ENCODE results near the gene PTPN23.
A peak's percentile ranks its signal among the peaks of the same experiment; 100 is the strongest.

The PTPN23 gene

DNA sequence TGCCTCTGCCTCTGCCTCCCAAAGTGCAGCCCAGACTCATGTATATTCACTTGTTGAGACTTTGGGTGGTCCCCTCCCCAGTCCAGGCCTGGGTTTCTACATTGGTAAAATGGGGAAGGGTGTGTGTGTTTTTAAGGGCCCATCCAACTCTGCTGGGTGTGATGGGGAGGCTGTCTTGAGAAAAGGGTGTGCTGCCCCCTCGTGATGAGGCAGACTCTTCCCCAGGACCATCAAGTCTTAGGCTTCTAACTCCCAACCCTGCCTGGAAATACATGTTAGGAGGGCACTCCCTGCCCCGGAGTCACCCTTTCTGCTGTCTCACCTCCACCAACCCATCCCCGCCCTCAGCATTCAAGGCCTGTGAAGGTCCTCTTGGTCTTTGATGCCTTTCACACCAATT is 4.4 kb upstream of the PTPN23 start:
- no peak for DNase-seq

GRCh38 chr3:47377186-47377585 is 3.6 kb upstream of the PTPN23 start:
- no peak for DNase-seq

DNA sequence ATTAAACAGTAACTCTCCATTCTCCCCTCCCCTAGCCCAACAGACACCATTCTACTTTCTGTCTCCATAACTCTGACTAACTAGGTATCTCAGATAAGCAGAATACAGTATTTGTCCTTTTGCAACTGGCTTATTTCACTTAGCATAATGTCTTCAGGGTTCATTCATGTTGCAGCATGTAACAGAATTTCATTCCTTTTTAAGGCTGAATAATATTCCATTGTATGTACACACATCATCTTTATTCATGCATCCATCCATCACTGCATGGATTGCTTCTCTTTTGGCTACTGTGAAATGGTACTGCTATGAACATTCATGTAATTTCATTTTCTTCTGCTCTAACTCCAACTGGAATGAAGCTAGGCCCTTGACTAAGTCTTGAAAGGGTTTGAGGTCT is 2.0 kb upstream of the PTPN23 start:
- DNase-seq, result no peak

- no peak for DNase-seq
Observed at GRCh38 chr3:47379411-47379899, 1.4 kb upstream of the PTPN23 start.

GRCh38 chr3:47380026-47380600 is 708 bp upstream of the PTPN23 start:
- DNase-seq, result no peak

- peak; percentile 94 for DNase-seq
Observed at GRCh38 chr3:47381317-47382157, 716 bp downstream of the PTPN23 start.

- no peak for DNase-seq
Observed at GRCh38 chr3:47384425-47384824, 3.6 kb downstream of the PTPN23 start.

- DNase-seq, result no peak
Observed at GRCh38 chr3:47385007-47385406, 4.2 kb downstream of the PTPN23 start.

DNA sequence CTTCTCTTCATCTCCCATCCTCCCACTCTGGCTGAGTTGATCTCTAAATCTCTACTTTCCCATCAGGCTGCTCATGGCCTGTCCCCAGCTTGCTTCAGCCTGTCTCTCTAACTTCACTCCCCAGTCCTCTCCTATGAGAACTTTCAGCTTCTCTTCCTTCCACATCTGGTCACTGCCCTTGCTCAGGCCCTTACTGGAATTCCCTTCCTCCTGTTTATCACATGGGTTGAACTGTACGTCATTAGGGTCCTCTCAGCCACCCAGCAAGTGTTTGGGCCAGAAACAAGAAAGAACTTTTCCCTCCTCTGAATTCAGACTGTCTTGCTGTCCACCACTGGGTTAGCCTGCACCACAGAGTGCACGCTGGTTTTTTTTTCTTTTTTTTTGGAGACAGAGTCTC is 5.0 kb downstream of the PTPN23 start:
- DNase-seq, result no peak

GRCh38 chr3:47392933-47393332 is 12.1 kb downstream of the PTPN23 start:
- no peak for DNase-seq

DNA sequence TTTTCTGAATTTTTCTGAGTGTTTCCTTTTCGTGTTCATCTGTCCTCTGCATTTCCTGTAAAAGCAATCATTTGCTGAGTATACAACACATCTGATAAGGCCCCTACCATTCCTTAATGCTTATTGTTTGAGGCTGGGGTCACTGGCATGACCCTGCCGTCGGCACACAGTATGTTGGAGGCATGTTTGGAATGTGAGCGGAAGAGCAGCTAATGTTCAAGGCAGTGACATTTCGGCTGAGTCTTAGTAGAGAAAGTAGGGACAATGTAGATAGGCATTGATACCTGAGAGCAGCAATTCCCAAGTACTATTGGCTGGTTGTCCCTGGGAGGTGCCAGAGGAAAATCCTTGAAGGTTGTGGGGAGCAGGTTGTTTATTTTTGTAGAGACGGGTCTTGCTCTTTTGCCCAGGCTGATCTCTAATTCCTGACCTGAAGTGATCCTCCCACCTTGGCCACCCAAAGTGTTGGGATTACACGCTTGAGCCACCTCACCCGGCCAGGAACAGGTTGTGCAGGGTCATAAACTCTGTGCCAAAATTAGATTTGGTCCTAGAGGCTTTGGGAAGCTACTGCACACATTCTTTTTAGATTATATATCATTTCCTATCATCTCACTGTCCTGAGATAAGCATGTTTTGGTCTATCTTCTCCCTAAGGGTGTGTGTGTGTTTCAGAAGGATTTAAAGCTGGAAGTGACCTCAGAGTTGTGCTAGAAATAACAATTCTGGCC is 13.5 kb downstream of the PTPN23 start:
- DNase-seq, result no peak

GRCh38 chr3:47394881-47395280 is 14.1 kb downstream of the PTPN23 start:
- peak; percentile 46 for DNase-seq

- DNase-seq, result no peak
Observed at GRCh38 chr3:47398228-47398627, 17.4 kb downstream of the PTPN23 start.

DNA sequence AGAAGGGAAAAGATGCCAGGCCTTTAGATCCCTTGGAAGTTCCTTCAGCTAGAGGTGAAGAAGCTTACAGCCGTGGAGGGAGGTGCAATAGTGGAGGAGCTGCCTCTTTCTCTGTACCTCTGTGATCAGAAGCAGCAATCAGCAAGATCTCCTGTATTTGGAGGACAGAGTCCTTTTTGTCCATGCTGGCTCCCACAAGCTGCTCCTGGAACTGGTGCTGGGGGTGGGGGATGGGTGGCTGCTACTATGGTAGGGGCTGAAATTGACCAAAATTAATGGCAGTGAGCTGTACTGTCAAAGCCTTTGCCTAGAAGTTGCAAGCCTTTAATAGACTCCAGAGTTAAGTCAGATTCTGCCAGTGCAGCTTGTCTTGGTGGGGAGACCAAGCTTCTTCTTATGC is 18.2 kb downstream of the PTPN23 start:
- no peak for DNase-seq

DNA sequence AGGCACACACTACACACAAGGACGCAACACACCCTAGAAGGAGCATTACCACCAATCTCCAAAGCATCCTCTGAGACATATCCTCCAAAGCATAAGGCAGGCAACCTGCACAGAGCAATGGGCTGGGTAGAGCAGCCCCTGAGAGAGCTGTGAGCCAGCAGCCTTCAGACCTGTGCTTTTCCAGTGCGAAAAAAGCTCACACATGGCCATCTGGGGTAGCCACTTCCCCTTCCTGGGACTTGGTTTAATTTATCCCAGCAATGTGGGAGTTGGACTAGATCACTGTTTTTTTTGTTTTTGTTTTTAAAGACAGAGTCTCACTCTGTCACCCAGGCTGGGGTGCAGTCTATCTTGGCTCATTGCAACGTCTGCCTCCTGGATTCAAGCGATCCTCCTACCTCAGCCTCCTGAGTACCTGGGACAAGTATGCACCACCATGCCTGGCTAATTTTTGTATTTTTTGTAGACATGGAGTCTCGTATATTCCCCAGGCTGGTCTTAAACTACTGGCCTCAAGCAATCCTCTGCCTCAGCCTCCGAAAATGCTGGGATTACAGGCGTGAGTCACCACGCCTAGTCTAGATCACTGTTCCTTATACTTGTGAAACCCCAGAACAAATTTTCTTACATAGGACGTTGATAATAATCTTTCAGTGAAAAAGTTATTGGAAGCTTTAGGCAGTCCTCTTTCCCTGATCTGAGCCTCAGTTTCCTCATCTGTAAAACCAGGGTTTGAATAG is 18.9 kb downstream of the PTPN23 start:
- no peak for DNase-seq

DNA sequence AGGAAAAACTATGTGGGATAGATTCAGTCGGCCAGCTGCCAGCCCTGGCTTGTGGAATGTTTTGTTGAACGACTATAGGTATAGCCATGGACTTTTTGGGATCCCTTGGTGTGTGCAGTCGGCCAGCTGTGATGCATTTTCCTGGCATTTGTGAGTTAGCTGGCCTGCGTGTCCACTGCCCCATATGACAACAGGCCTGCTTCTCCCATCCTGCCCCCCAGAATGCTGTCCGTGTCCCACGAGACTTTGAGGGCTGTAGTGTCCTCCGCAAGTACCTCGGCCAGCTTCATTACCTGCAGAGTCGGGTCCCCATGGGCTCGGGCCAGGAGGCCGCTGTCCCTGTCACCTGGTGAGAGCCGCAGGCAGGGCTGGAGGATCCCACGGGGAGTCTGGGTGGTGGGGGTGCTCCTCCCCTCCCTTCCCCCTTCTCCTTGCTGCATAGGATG is 23.6 kb downstream of the PTPN23 start:
- DNase-seq, result no peak

DNA sequence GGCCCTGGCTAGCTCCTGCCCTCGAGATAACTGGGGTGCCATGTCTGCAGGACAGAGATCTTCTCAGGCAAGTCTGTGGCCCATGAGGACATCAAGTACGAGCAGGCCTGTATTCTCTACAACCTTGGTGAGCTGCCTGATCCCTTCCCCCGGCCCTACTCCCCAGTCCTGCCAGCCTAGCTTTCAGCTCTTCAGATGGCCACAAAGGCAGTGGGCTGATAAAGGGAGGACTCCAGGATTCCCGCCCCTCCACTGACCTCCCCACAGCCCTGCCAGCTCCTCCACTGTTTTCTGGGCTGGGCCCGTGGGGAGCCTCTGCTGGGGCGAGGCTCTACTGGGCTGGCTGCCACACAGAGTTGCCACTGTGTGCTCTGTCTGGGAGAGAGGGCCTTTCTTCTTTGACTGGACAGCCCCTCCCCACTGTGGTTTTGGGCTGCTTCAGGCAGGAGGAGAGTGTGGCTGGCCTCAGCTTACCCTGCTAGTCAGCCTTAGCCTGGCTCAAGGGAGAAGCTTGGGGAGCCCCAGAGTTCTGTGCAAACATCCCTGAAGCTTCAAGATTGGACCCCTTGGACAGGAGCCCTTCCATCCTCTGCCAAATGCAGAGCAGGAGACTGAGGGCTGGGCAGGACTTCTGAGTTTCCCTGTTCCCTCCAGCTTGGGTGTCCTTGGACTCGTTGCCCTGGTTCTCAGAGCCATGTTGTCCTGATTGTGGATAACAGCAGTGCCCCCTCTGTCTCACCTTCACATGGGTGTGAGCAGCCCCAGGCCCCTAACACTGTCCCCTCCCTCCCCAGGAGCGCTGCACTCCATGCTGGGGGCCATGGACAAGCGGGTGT is 24.4 kb downstream of the PTPN23 start:
- DNase-seq, result no peak

- no peak for DNase-seq
Observed at GRCh38 chr3:47405820-47406761, 25.3 kb downstream of the PTPN23 start.

GRCh38 chr3:47406762-47407149 is 25.9 kb downstream of the PTPN23 start:
- DNase-seq, result no peak

GRCh38 chr3:47407237-47407636 is 26.4 kb downstream of the PTPN23 start:
- no peak for DNase-seq

Data from retina (tissue), 1 donor.